ENCODE results near the gene RAPH1. TPM values are rescaled to one million over a fixed set of nuclear protein-coding genes. Genes with fewer than 3 reads are reported as not detected.

RAPH1 gene
- polyA plus RNA-seq, 1 experiment, result 3.3 TPM

- DNase-seq (ENCODE audit: low read depth), result no peak
- peak overlapping the region; percentile 99 for H3K4me3 ChIP-seq (ENCODE audit: low read depth, low read length)
- no peaks in the 10 kb centered on the region for H3K36me3 ChIP-seq (ENCODE audit: control insufficient read depth, insufficient read depth, low read length)
- ChIA-PET POLR2A (no interaction called here), CTCF (interaction anchor here (1.0 kb wide), 1 partner anchor 48 kb away, joined by 4 read pairs; no protein-coding TSS in a partner anchor)
- H3K27me3 ChIP-seq (ENCODE audit: control insufficient read depth, insufficient read depth, low read length), result no peaks in the 10 kb centered on the region
- no peak for TF ChIP-seq CTCF (IDR thresholded peaks at IDR 0.05; ENCODE audit: insufficient read depth, low read depth, low read length)
Observed at GRCh38 chr2:203535784-203536585, 884 bp upstream of the RAPH1 start.

GRCh38 chr2:203534621-203535077 is 452 bp downstream of the RAPH1 start:
- no peaks in the 10 kb centered on the region for H3K27me3 ChIP-seq (ENCODE audit: control insufficient read depth, insufficient read depth, low read length)
- H3K4me3 ChIP-seq (ENCODE audit: low read depth, low read length), result peak overlapping the region; percentile 99
- CTCF ChIA-PET, result interaction anchor here (1.4 kb wide), 1 partner anchor 280 kb away, joined by 4 read pairs; no protein-coding TSS in a partner anchor
- POLR2A ChIA-PET, result interaction anchor here (1.0 kb wide), 1 partner anchor 89 kb away, joined by 3 read pairs; no protein-coding TSS in a partner anchor
- H3K36me3 ChIP-seq (ENCODE audit: control insufficient read depth, insufficient read depth, low read length), result no peaks in the 10 kb centered on the region
- no peak for TF ChIP-seq CTCF (IDR thresholded peaks at IDR 0.05; ENCODE audit: insufficient read depth, low read depth, low read length)
- no peak for DNase-seq (ENCODE audit: low read depth)

- TF ChIP-seq CTCF (IDR thresholded peaks at IDR 0.05; ENCODE audit: insufficient read depth, low read depth, low read length), result no peak
- POLR2A ChIA-PET, result interaction anchor here (1.0 kb wide), 1 partner anchor 89 kb away, joined by 3 read pairs; no protein-coding TSS in a partner anchor
- CTCF ChIA-PET, result interaction anchor here (1.3 to 1.4 kb wide), 2 partner anchors 81 to 281 kb away, joined by 3 to 4 read pairs; no protein-coding TSS in a partner anchor
- peak; percentile 54 for DNase-seq (ENCODE audit: low read depth)
- H3K36me3 ChIP-seq (ENCODE audit: control insufficient read depth, insufficient read depth, low read length), result no peaks in the 10 kb centered on the region
- H3K4me3 ChIP-seq (ENCODE audit: low read depth, low read length), result peak overlapping the region; percentile 99
- H3K27me3 ChIP-seq (ENCODE audit: control insufficient read depth, insufficient read depth, low read length), result no peaks in the 10 kb centered on the region
Observed at GRCh38 chr2:203533676-203534591, 1.2 kb downstream of the RAPH1 start.

DNA sequence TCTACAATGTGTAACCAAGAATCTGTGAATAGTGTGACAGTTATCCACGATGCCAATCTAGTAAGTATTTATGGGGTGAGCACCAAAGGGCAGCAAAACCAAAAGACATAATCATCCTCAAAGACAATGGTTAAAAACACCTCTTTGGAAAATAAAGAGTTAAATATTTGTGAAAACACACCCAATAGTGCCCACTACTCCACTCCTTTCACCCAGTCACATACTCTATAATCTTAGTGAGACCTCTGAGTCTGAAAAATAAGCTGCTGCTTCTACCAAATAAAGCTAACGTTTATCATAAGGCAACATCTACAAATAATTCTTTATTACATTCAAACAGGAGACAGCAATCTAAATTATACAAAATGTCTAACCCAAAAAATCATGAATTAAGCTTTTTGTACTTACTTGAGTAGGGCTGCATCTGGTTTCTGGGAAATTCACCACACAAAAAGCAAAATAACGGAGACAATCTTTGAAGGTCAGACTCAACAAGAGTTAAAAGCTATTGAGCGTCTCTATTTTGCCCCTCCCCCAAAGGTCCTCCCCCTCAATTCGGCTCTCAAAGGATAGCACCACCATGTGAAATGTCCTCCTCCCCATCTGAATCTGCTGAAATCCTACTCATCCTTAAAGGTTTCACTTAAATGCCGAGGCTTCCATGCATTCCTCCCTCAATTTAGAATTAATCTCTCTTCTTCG is 2.0 kb downstream of the RAPH1 start:
- TF ChIP-seq CTCF (IDR thresholded peaks at IDR 0.05; ENCODE audit: insufficient read depth, low read depth, low read length), result no peak
- Histone ChIP-seq H3K27me3 (ENCODE audit: control insufficient read depth, insufficient read depth, low read length) (no peaks in the 10 kb centered on the region), H3K36me3 (ENCODE audit: control insufficient read depth, insufficient read depth, low read length) (no peaks in the 10 kb centered on the region), H3K4me3 (ENCODE audit: low read depth, low read length) (peak overlapping the region; percentile 99)
- no peak for DNase-seq (ENCODE audit: low read depth)
- POLR2A ChIA-PET, result no interaction called here
- CTCF ChIA-PET, result interaction anchor here (1.3 kb wide), 1 partner anchor 82 kb away, joined by 3 read pairs; no protein-coding TSS in a partner anchor

All from BJ (cell line).